IPS-11a (cell line): Measurements from ENCODE around the gene MYPN.
"Not testable (repeated sequence)": the region's sequence is repeated elsewhere in the genome, so short reads cannot be mapped to it uniquely, and the experiment has no call there.

Experiments
- H3K4me3 ChIP-seq: one replicate; pipeline ENCODE4 v1.5.1; 2013; ENCODE audit warnings: low read depth, low read length, control low read depth

Gene MYPN

DNA sequence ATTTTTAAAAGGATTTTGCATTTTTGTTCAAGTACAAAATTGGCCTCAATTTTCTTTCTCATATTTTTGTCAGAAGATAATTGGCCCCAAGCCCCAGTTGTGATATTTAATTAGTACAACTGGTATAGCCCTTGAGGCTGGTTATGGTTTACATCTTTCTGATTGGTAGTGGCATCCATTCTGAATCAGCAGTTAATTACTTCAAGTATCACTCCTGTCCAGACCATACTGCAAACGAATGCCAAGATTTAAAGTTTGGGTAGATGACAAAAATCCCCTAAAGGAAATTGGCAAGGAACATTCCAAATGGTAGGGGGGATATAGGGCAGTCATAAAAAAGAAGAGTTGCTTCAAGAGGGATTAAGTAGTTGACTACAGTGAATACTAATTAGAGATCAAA is 23.1 kb downstream of the MYPN start:
- H3K4me3 ChIP-seq, result no peak overlapping the region

DNA sequence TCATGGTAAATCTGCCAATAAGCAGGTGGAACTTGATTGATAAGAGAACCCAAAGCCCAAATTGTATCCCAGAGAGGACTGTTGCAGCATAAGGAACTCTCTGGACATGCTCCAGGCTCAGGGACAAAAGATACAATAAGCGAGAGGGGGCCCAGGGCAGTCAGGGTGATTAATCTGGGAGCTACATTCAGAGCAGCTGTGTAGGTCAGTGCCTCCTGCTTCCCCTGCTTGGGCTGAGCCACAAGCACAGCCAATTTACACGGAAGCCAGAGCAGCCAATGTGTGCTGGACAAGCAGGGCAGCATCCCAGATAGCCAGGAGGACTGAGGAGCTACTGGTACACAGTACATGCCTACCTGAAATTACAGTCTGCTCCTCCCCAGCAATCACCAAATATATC is 24.2 kb downstream of the MYPN start:
- H3K4me3 ChIP-seq, result no peak overlapping the region

DNA sequence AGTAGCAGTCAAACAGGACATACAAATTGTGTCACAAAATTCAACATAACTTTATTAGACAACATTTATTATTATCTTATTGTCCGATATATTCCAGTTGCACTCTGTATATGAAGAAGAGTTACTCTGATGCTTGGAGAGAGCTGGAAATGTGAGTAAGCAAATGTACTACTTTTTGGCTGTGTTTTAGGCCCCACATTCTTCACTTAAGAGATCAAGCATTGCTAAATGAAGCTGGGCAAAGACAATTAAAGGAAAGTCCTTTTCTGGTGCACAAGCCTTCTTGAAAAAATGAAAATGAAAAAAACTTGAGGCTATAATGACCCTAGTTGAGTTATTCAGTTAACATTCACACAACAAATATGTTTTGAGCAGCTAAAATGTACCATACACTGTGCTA is 26.1 kb downstream of the MYPN start:
- H3K4me3 ChIP-seq, result no peak overlapping the region

DNA sequence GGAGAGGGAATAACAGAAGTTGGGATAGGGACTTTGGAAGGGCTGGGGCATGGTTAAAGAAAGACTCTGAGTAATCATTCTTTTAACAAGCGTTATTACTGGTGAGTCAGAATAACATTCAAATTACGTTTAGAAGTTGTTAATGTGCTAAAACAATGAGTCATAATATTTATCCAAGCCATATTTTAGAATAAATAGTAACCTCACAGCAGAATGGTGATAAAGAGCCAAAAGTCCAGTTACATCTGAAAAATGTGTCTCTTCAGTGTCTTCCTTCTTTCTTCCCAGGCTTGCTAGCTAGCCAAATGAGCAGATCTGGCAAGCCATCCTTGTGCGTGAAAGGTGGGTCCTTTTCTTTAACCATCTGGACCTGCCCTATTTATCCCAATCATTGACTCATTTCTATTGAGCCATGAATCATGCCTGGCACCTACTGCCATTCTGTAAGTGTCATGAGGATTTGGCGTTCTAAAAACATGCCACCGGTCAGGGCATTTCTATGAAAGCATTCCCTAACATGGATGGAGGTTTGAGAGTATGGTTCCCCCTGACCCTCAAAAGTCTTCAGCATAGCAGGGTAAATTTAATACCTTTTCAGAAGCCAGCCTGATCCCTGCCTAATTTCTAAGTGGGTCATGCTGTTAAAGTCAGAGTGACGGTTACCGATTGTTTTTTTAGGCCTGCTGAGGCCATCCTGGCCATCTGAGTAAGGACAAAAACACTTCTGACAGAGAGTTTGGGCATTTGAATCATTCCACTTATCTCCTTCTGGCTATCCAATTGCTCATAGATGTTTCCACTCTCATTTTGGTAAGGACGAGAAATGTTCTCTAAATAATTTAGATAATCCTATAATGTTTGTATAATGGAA is 26.9 kb downstream of the MYPN start:
- H3K4me3 ChIP-seq, result no peak overlapping the region

DNA sequence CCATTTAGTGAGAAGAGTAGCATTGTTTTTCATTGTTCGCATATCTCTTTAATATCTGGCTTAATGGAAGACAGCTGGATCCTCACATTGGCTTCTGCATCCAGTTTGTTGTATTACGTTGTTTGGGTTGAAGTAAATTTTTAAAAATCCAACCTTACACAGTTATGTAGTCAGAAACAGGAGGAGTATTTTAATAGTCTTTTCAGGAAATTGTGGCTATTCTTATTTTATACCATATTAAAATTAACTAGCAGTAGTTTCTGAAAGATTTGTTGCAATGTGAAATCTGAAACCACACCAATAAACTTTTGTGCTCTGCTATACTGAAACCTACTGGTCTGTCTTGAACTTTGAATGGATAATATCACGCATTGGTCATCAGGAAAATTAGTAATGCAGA is 27.9 kb downstream of the MYPN start:
- H3K4me3 ChIP-seq, result no peak overlapping the region

DNA sequence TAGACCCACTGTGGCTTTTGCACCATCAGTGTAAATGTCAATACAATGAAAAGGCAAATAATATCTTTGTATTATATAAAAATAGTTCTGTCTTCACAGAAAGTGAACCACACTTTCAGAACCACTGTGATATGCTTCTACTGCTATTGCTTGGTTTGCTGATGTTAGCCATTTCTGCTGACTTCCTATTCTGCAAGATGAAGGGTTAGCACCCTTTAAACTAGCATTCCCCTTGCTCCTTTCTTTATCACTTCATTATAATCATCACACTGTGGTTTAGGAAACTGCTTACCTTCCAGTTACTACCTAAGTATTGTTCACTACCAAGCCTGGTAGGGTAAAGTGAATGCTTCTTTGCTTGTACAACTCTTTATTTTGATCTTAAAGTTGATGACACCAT is 29.2 kb downstream of the MYPN start:
- H3K4me3 ChIP-seq, result no peak overlapping the region

DNA sequence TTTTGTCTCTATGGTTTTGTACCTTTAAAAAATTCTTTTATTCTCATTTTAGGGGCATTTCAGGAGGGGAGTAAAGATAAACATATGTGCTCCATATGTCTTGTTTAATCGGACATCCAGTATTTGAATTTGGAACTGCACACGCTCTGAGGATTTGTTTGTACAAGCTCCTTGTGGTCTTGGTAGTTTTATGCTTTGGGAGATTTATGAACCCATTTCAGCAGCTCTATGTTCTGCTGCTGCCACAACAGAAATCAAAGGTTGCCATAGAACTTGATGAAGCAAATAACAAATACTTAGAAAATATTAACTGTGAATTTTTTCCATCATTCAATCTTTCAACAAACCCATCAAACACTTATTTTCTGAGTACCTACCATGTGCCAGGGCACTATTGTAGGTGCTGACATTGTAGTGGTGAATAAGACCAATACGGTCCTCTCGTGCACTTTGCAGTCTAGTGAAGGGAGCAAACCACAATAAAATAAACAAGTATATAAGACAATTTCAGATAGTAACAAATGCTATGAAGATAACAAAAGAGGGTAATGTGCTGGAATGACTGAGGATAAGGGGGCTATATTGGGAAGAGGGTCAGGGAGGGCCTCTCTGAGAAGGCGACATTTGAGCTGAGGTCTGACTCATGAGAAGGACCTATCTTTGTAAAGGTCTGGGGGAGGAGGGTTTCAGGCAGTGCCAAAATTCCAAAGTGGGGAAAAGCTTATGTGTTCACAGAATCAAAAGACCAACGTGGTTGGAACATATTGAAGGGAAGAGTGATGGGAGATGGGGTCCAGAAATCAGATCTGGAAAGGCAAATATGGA is 30.4 kb downstream of the MYPN start:
- H3K4me3 ChIP-seq, result no peak overlapping the region

DNA sequence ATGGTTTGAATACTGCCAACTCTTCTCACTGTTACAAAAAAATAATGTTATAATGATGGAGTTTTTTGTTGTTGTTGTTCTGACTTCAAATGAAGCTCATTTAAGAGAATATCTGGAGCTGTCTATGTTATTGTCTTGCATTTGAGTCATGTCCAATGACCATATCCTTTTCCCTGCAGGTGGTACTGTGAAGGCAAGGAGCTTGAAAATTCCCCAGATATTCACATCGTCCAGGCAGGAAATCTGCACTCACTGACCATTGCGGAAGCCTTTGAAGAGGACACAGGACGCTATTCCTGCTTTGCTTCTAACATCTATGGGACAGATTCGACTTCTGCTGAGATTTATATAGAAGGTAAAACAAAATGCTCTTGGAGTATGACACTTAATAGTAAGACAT is 33.5 kb downstream of the MYPN start:
- no peak overlapping the region for H3K4me3 ChIP-seq

DNA sequence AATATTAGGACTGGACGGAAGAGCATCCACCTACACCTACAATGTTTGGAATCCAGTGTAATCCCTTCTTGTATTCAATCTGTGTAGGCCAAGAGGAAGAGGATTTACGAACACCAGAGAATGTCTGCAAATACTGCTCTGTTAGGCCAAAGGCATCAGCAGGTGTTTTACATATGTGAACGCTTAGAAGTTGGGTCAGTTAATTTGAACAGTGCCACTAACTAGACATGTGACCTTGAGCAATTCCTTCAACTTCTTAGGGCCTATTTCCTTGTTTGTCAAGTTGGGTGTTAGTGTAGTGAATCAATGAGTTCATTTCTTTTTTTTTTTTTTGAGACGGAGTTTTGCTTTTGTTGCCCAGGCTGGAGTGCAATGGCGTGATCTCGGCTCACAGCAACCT is 35.4 kb downstream of the MYPN start:
- H3K4me3 ChIP-seq, result no peak overlapping the region

DNA sequence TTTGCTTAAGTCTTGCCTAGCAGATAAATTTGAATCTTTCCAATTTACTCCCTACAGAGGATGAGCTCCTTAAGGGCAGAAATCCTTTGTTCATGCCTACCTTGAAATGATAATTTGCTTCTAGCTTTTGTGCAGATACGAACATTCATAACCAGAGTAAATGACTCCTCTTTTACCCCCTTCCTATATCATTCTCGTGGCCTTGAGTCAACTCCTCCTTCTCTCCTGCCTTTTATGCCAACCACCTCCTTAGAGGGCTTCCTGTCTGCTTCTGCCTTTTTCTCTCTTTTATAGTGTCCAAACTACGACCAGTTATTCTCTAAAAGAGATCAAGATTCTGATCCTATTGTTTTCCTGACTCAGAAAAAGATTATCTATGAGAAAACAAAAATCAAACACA is 36.4 kb downstream of the MYPN start:
- H3K4me3 ChIP-seq, result no peak overlapping the region

DNA sequence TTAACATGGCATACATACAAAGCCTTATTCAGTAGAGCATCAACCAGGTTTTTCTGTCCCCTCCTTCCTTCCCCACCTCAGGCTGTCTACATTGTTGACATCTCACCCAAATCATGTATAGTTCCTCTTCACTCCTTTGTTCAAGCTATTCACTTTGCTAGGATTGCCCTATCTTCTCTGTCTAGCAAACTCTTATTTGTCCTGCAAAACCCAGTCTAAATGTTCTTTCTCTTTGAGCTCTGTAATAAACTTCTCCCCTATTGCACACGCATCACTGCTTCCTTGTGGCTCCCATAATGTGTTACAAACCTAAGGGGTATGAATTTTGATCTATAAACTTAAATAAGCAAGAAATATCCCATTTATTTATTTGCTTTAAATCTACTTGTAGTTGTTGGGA is 36.8 kb downstream of the MYPN start:
- H3K4me3 ChIP-seq, result no peak overlapping the region

DNA sequence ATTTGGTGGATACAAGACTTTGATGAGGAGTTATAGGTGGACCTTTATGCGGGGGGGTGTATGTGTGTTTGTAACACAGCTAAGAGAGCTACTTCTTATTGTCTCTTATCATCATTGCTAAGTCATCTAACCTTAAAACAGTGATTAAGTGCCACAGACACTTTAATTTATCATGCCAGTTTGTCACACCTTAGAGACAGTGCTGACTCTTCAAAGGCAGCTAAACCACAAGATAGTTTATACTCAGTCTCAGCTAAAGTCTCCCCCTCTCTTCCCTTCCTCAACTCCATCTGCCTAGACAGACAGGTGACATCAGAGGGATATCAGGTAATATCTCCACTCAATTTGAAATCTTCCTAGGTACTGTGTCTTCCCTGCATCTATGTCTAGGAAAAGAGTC is 42.2 kb downstream of the MYPN start:
- H3K4me3 ChIP-seq, result no peak overlapping the region

DNA sequence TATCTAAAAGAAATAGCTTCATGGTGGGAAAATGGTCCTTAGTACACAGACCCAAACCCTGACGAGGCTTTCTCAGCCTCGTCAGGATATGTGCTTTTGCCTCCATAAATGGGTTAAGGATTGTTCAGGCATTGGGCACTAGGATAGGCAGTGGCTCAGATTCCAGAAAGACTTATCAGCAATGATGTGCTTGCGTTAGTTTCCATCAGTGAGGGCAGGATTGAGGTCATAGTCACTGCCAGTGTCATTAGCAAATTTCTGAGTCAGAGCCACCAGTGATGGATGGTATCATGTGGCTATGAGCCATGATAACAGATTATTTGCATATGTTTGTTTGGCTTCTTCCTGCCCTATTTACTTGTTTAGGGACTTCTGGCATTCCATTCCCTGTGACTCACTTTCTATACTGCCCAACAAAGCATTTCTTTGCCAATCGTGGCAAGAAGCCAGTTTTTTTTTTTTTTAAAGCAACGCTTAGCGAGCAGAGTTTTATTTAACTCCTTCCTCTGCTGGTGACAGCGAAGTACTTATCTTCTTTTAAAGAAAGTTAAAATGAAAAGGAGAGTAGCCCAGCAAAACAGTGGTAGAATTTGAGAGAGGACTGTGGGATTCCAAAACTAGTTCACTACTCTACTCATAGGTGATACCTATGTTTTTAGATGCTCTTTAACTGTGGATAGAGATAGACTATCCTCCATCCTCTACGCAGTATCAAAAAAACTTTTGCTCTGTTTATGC is 44.4 kb downstream of the MYPN start:
- no peak overlapping the region for H3K4me3 ChIP-seq

DNA sequence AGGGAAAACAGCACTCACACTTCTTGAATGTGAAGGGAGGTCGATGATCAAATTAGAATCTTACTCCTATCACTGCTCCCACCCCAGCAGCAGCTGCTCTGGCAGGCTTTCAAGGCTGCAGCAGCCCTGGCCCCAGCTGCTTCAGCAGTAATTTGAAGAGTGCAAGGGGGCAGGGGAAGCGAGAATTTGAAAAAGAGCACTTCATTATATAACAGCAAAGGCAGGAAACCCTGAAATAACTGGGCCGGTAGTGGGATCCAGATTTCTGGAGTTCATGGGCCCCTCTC is 44.9 kb downstream of the MYPN start:
- no peak overlapping the region for H3K4me3 ChIP-seq

DNA sequence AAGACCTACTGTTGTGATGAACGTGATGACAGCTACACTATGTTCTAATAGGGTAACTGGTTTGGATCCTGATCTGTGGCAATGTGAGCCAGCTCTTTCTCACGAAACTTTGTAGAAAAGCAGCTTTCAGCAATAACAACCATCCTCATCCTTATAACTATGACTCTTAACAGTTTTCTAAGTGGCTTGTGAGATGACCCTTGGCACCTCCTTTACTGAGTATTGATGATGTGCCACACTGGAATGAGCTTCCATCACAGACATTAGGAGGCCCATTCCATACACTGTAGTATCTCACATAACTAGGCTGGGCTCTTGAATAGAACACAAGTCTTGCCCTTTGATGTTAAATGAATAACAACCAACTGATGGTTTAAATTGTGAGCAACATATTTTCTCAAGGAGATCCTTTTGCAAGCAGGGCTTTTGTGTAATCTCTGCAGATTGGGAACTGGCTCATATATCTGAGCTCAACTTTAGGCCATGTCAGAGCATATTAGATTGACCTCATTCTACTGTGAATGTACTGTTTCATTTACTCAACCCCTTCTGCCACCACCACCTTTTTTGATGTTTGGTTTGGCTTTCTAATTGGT is 46.4 kb downstream of the MYPN start:
- no peak overlapping the region for H3K4me3 ChIP-seq

DNA sequence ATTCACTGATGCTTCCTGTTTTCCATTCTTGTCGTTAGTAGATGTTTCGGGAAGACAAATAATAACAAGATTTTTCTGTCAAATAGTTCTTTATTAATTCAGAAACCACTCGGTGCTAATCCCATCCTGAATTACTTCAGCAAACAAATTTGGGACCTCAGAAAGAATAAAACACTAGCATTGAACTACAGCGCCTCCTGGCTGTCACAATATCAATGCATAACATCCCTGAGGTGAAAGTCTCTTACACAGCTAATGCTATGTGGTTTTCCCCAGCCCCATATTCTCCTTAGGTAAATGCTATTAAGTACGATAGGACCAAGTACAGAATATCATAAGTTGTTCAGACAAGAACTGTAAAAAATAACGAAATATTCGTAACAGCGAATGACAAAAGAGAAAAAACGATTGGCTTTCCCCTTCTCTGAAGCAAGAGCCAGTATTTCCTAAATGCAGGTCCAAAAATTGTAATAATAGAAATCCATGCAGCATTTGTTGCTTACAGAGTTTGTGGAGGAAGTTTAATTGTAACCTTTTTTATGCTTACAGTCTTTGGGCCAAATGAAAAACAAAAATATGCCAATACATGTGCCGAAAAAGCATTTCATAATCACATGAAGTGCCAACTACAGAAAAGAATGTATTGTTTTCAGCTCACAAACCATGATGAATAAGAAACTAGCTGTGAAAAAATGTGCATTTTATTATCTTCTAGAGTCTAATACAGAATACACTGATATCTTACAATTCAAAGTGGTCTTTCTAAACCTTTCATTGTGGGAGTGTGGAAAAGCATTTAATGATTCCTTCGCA is 47.3 kb downstream of the MYPN start:
- no peak overlapping the region for H3K4me3 ChIP-seq

DNA sequence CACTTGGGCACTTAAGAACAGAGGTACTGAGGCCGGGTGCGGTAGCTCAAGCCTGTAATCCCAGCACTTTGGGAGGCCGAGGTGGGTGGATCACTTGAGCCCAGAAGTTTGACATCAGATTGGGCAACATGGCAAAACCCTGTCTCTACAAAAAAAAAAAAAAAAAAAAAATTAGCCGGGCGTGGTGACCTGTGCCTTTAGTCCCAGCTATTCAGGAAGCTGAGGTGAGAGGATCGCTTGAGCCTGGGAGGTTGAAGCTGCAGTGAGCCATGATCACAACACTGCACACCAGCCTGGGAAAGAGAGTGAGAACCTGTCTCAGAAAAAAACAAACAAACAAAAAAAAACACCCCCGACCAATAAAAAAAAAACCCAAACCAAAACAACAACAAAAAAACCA is 48.2 kb downstream of the MYPN start:
- H3K4me3 ChIP-seq, result not testable (repeated sequence)

DNA sequence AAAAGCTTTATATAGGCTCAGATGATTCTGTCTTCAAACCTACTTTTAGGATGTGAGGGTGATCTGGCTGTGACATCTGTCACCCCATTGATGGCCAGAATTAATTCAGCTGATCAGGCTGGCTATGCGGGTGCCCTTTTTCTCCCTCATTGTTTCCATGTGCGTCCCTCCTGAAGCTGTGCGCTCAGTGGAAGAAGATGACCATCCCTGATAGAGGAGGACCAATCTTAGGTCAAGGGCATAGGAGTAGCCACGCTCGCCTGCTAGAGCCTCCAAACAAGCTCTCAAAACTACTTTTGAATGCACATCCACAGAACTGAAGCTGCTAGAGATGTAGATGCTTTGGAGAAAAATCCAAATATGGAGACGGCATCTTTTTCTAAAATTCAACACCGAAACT is 48.7 kb downstream of the MYPN start:
- H3K4me3 ChIP-seq, result no peak overlapping the region

DNA sequence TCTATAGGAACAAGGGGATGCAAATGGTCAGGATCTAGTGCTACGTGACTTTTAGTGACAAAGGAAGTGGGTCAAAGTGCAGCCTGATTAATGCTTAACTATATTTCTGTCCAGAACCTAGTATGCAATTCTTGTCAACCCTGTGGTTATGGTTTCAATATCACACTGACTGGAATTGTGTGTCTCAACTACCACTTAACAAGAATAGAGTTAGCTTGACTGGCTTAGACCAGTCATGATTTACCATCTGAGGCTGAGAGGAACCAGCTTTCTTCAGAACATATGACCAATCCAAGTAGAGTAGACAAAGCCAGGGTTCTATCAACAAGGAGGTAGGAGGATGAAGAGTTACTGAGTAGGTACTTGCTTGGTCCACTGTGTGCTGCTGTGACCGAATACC is 54.4 kb downstream of the MYPN start:
- no peak overlapping the region for H3K4me3 ChIP-seq

DNA sequence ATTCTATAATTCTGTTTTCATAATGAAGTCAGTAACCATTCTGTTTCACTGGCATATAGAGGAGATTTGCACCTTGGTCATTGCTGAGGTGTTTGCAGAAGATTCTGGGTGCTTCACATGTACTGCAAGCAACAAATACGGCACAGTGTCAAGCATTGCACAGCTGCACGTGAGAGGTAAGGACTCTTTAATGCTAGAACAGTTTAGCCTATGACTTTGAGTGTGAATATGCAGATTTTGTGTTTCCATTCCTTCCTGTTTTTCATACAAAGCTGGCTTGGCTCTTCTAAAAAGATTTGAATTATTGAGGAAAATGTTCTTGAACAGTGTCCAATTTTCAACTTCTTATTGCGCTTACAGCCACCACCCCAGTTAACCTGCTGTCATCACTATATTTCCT is 56.4 kb downstream of the MYPN start:
- H3K4me3 ChIP-seq, result no peak overlapping the region
